ENCODE data around the gene FOXN4.
"Not testable (repeated sequence)": the region's sequence is repeated elsewhere in the genome, so short reads cannot be mapped to it uniquely, and the experiment has no call there.

The FOXN4 gene

DNA sequence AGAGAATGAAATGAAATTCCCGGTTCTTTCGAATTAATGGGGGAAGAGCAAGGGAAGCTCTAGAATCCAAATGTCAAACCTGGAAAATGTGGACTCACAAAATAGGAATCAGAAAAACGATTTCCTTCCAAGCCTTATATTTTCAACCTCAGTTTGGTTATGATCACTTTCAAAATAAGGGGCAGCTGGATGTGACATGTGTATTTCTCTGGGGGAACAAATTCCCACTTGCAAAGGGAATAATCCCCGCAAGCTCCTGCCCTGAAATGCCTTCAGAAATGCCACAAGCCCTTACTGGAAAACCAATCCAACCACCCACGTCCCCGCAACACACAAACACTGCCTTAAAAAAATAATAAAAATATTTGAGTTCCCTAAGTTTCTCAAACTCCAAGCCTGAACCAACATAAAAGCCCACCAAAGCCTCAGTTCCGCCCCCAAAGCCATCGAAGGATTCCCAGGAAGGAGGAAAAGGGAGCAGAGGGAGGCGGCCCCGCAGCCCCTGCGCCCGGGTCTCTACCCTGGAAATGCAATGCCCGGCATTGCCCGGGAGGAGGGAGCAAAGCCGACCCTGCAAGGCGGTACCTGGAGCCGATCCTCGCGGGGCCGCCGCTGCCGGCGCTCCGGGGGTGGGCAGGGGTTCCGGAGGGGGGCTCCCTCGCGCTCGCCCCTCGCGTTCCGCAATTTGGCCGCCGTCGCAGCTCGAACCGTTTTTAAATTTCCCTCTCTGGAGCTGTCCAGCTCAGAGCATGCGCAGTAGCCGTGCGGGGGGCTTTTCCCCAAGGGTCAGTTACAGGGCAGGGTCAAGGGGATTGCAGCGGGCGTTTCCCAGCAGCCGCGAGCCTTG, at the start of gene FOXN4:
FOXN4 (minus strand) TSS at position 751 of the 847 bp plus-strand sequence. CDS start 963 bp downstream, outside the sequence.
- no peak for DNase-seq (ENCODE audit: low read depth in 2 of 2)

GRCh38 chr12:109358154-109358869, 49.2 kb upstream of the FOXN4 start:
- DNase-seq (ENCODE audit: low read depth in 2 of 2) = no peak

- DNase-seq (ENCODE audit: low read depth in 2 of 2) = no peak
Measured at GRCh38 chr12:109357032-109357431, 47.9 kb upstream of the FOXN4 start.

DNA sequence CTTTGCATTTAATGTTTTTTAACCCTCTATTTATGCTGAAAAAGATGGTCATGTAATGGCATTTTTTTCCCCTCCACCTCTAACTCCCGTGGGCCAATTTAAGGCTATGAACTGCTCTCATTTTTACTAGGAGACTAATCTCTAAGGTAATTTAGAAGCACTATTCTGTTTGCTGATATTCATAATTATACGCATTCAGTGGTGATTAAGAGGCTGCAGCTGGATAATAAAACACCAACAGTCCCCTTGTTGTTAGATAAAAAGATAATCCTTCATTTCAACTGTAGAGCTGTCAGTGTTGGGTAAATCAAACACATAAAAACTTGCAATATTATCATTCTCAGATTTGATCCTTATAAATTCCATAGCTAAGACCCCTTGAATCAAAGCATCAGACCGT, 47.5 kb upstream of the FOXN4 start:
- no peak for DNase-seq (ENCODE audit: low read depth in 2 of 2)

DNA sequence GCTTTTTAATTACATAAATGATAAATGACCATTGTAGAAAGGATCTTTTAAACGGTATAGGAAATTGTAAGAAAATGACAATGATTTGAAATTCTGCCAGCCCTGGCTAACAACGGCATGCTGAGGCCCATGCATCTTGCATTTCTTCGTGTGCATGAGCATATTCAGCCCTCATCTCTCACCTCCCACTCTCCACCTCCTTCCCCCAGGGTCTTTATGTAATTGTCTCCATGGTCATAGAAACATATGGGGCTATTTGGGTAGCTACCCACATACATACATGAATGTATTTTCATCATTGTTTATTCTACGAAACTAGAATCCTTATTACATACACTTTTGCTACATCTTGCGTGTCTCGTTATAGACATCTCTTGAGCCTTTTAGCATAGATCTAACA, 43.1 kb upstream of the FOXN4 start:
- DNase-seq (ENCODE audit: low read depth in 2 of 2) = no peak

- DNase-seq (ENCODE audit: low read depth in 2 of 2) = no peak
Measured at GRCh38 chr12:109347589-109347988, 38.5 kb upstream of the FOXN4 start, which contains the start of gene MYO1H. MYO1H (plus strand) TSS chr12:109347900; CDS start chr12:109347961, 61 bp downstream.

DNA sequence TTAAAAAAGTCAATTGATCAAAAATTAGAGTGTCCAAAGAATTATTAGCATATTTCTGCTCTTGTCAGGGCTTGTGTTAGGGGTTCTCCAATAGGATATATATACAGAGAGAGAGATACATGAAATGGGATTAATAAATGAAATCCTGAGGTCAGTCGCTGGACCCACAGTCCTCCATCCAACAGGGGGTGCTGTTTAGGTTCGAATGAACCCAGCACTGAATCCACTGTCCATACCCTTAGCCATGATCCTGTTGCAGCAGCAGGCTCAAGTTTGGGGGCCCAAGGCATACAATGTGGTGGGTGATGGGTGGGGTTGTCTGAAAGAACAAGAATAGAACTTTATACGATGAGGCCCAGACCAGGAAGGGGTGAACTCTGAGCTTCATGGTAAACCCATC, 37.8 kb upstream of the FOXN4 start:
- no peak for DNase-seq (ENCODE audit: low read depth in 2 of 2)

- no peak for DNase-seq (ENCODE audit: low read depth in 2 of 2)
Measured at GRCh38 chr12:109345428-109345827, 36.3 kb upstream of the FOXN4 start.

DNA sequence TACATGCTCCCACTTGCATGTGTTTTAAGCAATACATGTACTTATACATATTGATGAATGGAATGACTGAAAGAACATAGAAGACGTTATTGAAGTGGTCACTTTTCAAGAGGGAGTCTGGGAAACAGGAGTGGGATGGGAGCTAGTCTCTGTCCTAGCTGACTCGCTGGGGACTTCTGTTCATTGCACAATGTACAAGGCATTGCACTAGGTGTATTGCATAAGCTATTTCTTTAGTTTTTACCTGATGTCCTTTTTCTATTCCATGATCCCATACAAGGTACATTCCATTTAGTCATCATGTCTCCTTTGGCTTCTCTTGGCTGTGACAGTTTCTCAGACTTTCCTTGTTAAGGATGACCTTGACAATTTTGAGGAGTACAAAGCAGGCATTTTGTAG, 34.6 kb upstream of the FOXN4 start:
- DNase-seq (ENCODE audit: low read depth in 2 of 2) = no peak

DNA sequence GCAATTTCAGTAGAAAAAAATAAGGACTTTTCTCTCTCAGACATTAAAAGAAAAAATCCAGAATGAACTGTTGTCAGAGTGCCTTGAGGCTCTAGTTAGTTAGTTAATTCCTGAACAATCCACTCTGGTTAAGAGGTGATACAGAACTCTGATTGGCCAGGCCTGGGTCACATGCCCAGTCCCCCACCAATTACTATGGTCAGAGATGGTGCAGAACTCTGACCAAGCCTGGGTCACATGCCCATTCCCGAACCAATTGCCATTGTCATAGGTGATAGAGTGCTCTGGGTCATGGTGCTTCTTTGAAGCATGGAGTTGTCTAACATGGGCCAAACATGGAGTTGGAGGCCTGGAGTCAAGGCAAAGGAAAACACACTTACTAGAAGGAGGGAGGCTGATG, 27.5 kb upstream of the FOXN4 start:
- DNase-seq (ENCODE audit: low read depth in 2 of 2) = no peak

- no peak for DNase-seq (ENCODE audit: low read depth in 2 of 2)
Measured at GRCh38 chr12:109334887-109335286, 25.8 kb upstream of the FOXN4 start.

GRCh38 chr12:109331301-109331952, 22.3 kb upstream of the FOXN4 start:
- DNase-seq (ENCODE audit: low read depth in 2 of 2) = no peak

DNA sequence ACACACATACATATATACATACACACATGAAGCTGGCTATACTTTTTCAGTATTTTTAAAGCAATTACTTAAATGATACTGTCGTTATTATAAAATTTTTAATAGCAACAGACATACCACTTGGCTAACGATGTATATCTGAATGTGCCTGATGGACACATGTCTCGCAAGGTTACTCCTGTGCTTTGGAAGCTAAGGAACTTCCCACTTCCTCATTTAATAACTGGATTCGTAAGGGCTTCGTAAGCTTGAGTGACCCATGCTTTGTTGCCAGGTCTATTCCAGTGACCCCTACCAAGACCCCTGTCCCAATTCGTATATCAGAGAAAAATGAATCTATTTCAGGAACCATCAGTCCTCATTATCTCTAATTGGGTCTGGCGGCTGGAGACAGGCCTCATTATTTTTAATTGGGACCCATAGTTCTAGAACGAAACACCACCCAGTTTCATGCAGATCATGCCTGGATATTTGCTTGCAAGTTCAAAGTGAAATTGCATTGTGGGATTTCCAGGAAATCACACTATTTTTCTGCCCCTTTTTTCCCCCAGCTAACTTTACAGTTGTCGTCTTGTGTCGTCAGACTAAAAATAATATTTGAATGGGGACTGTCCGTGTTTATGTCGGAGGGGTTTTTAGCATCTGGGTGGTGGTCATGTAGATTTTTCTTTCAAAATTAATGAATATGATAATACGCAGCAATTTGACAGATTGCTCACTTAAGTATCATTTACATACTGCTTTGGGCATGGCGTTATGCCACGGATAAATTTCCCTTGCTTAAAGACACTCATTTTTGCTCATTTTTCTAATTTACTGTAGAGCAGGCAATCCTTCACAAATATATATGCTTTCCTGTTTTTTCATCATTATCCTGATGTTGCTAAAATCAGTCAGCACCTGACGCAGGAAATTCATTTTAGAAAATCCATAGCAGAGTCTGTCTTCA, 21.5 kb upstream of the FOXN4 start:
- DNase-seq (ENCODE audit: low read depth in 2 of 2) = no peak

DNA sequence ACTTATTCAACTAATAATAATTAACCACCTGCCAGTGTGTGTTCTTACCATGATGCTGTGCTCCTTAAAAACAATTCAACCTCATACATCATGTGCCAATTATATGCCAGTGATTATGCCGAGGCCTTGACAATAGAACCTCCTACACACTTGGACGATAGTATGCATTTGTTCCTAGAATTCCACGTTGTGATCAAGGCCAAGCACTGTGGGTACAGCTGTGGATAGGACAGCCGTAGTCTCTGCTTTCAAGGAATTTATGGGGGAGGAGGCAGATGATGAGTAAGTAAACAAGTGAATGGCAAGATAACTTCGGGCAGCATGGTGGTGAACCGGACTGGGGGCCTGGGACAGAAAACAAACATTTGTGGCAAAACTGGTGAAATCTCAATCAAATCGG, 20.6 kb upstream of the FOXN4 start:
- no peak for DNase-seq (ENCODE audit: low read depth in 2 of 2)

- DNase-seq (ENCODE audit: low read depth in 2 of 2) = no peak
Measured at GRCh38 chr12:109329003-109329402, 19.9 kb upstream of the FOXN4 start.

DNA sequence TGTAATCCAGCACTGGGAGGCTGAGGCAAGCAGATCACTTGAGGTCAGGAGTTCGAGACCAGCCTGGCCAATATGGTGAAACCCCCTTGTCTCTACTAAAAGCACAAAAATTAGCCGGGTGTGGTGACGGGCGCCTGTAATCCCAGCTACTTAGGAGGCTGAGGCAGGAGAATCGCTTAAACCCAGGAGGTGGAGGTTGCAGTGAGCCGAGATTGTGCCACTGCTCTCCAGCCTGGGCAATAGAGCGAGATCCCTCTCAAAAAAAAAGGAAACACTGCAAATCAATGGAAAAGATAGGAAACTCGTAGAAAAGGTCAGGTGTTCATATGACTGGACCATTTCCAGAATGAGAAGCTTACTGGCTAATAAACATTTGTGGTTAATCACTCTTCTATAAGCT, 12.2 kb upstream of the FOXN4 start:
- not testable (repeated sequence) for DNase-seq (ENCODE audit: low read depth in 2 of 2)

DNA sequence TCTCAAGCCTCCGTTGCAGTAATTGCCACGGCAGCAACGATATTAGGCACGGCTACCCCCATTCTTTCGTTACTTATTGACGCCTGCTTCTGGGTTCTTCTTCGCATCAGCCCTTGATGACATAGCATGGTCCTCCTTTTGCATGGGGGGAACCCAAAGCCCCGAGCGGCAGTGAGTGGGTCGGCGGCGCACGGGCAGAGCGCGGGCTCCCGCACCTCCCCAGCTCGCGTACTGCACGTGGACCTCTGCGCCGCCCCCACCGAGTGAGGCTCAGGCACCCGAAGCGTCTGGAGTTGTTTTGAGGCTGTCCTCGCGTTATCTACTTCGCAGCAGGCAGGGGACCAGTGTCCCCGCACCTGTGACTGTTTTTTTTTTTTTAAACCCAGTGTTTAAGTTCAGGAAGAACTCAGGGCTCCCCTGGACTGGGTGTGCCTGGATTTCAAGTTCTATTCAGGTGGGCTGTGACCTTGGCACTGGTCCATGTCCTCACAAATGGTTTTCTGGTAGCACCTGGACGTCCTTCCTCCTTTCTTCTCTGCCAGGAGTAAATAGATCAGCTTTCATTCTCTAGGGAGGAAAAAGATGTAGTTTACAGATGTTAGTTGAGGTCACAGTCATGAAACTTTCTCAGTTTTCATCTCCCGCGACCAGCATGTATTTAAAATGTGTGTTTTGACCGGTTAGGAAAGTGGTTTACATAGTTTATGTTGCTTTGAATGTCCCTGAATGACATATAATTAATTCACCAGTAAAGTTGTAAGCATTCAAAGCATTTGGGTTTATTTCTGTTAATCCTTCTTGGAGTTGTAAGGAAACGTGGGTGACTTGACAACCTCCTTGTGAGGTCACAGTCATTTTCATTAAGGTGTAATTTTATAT, 1.4 kb upstream of the FOXN4 start:
- no peak for DNase-seq (ENCODE audit: low read depth in 2 of 2)

DNA sequence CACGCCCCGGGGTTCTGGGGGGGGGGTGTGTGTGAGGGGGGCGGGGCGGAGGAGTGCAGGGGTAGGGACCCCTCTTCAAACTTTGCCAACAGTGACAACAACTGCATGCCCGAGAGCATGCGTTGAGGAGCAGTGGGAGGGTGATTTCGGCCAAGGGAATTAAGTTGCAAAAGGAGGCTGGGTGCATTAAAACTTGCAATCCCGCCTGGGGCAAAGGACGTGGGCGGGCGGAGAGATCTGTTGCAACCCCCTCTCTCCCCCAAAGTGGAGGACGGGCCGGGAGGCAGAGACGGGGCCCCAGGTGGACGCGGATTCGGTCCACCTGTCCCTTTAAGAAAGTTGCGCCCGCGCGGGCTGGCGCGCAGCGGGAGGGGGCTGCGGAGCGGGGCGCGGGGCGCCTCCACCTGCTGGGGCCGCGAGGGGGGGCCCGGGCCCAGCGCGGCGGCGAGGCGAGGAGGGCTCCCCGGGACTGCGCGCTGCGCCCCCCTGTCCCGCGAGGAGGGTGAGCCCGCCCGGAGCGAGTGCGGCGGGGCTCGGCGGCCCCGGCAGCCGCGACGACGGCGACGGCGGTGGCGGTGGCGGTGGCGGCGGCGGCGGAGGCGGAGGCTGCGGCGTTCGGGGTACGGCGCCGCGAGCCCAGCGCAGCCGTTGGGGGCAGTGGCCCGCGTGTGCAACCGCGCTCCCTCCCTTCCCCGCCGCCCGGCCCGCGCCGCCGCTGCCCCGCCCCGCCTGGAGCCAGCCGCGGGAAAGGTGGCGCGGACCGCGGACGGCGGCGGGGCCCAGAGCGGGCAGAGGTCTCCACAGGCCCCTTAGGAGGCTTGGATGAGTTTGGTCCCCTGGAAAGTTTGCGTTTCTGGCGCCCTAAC, 530 bp upstream of the FOXN4 start:
- no peak for DNase-seq (ENCODE audit: low read depth in 2 of 2)

DNA sequence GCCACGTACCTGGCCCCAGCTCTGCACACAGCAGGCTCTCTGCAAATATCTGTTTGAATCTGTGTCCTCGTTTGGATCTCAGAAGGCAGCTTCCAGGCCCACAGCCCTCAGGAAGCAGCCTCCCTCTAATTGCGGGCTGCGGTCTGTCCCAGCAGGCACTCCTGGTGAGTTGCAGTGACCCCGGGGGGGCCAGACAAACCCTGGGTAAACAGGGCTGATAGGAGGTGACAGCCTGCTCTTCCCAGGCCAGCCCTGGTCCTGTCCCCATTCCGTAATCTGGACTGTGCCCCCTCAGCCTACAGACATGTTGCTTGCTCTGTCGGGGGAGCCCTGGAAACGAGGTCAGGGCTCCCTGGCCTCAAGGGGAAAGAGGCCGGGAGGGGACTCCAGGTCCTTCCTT, 2.0 kb downstream of the FOXN4 start:
- no peak for DNase-seq (ENCODE audit: low read depth in 2 of 2)

All from stimulated activated CD4-positive, alpha-beta T cell treated with anti-CD3 and anti-CD28 coated beads, Interleukin-1b, Interleukin-23, amount 100 ng/mL, for 4 hours (primary cell).